ENCODE measurements around the gene GSTO2.
"Not testable (repeated sequence)": the region's sequence is repeated elsewhere in the genome, so short reads cannot be mapped to it uniquely, and the experiment has no call there.

The GSTO2 gene

GRCh38 chr10:104268713-104269645, at the start of gene GSTO2:
Gene GSTO2 (plus strand): TSS chr10:104269184. CDS start chr10:104274916, 5,732 bp downstream.
- DNase-seq (ENCODE audit: low read depth, low spot score): peak; percentile 98

- DNase-seq (ENCODE audit: low read depth, low spot score): no peak
Observed at GRCh38 chr10:104220522-104220921, 48.5 kb upstream of the GSTO2 start.

GRCh38 chr10:104223304-104223703, 45.7 kb upstream of the GSTO2 start:
- no peak for DNase-seq (ENCODE audit: low read depth, low spot score)

- DNase-seq (ENCODE audit: low read depth, low spot score): no peak
Observed at GRCh38 chr10:104230490-104230889, 38.5 kb upstream of the GSTO2 start.

GRCh38 chr10:104231784-104232612, 37.0 kb upstream of the GSTO2 start, which contains the start of gene CFAP43:
Gene CFAP43 (minus strand): TSS chr10:104232364. CDS start chr10:104232246, 118 bp downstream.
- peak; percentile 79 for DNase-seq (ENCODE audit: low read depth, low spot score)

- DNase-seq (ENCODE audit: low read depth, low spot score): no peak
Observed at GRCh38 chr10:104232613-104233102, 36.3 kb upstream of the GSTO2 start.

- DNase-seq (ENCODE audit: low read depth, low spot score): no peak
Observed at GRCh38 chr10:104233817-104234216, 35.2 kb upstream of the GSTO2 start.

GRCh38 chr10:104234934-104235333, 34.0 kb upstream of the GSTO2 start:
- DNase-seq (ENCODE audit: low read depth, low spot score): no peak

- DNase-seq (ENCODE audit: low read depth, low spot score): no peak
Observed at GRCh38 chr10:104235801-104236200, 33.2 kb upstream of the GSTO2 start.

- DNase-seq (ENCODE audit: low read depth, low spot score): no peak
Observed at GRCh38 chr10:104240078-104240477, 28.9 kb upstream of the GSTO2 start.

GRCh38 chr10:104242545-104242944, 26.4 kb upstream of the GSTO2 start:
- no peak for DNase-seq (ENCODE audit: low read depth, low spot score)

GRCh38 chr10:104243009-104243408, 26.0 kb upstream of the GSTO2 start:
- DNase-seq (ENCODE audit: low read depth, low spot score): not testable (repeated sequence)

- no peak for DNase-seq (ENCODE audit: low read depth, low spot score)
Observed at GRCh38 chr10:104243512-104243911, 25.5 kb upstream of the GSTO2 start.

GRCh38 chr10:104245066-104245632, 23.8 kb upstream of the GSTO2 start:
- no peak for DNase-seq (ENCODE audit: low read depth, low spot score)

GRCh38 chr10:104246976-104247375, 22.0 kb upstream of the GSTO2 start:
- no peak for DNase-seq (ENCODE audit: low read depth, low spot score)

GRCh38 chr10:104247513-104248146, 21.4 kb upstream of the GSTO2 start:
- DNase-seq (ENCODE audit: low read depth, low spot score): no peak

GRCh38 chr10:104248931-104249330, 20.1 kb upstream of the GSTO2 start:
- not testable (repeated sequence) for DNase-seq (ENCODE audit: low read depth, low spot score)

GRCh38 chr10:104250371-104250770, 18.6 kb upstream of the GSTO2 start:
- DNase-seq (ENCODE audit: low read depth, low spot score): no peak

GRCh38 chr10:104251443-104251842, 17.5 kb upstream of the GSTO2 start:
- no peak for DNase-seq (ENCODE audit: low read depth, low spot score)

GRCh38 chr10:104252368-104252767, 16.6 kb upstream of the GSTO2 start:
- DNase-seq (ENCODE audit: low read depth, low spot score): no peak

GRCh38 chr10:104253106-104253505, 15.9 kb upstream of the GSTO2 start:
- DNase-seq (ENCODE audit: low read depth, low spot score): no peak
